HEK293 (cell line): ENCODE results near the gene KCNIP4.

Source experiments
- CTCF ChIA-PET: fragments of 350-600 bp; formaldehyde crosslinking; extraction: SDS; loops from one replicate; lab custom pipeline; 2021; ENCODE audit warnings: antibody characterized with exemption; lab: Yijun Ruan, JAX
- POLR2A ChIA-PET: fragments of 300-600 bp; formaldehyde crosslinking; extraction: SDS; loops from one replicate; lab custom pipeline; 2020; ENCODE audit warnings: antibody characterized with exemption, inconsistent platforms; lab: Yijun Ruan, JAX
- H3K27ac ChIP-seq: fragments of 200-500 bp; sonication (Bioruptor generic); 2 replicates; pipeline ENCODE4 v1.5.1; 2014; ENCODE audit warnings: low read depth, low read length, control low read depth, inconsistent platforms; ENCODE audit errors: extremely low read depth
- H3K36me3 ChIP-seq, 2 experiments: fragments of 200-500 bp in 1 of 2; sonication (Bioruptor generic) in 1 of 2; 1 replicate in 1 of 2; 2 replicates in 1 of 2; pipeline ENCODE4 v1.5.1; 2014 to 2017; ENCODE audit warnings: inconsistent platforms in 2 of 2, low read length in 2 of 2; ENCODE audit not compliant: control insufficient read depth in 2 of 2, insufficient read depth in 1 of 2
- H3K4me1 ChIP-seq: fragments of 200-500 bp; sonication (Bioruptor generic); 2 replicates; pipeline ENCODE4 v1.5.1; 2014; ENCODE audit warnings: mild to moderate bottlenecking, low read length, inconsistent platforms; ENCODE audit not compliant: control insufficient read depth, insufficient read depth
- H3K4me3 ChIP-seq: 2 replicates; pipeline ENCODE4 v1.5.1; 2011; ENCODE audit warnings: low read depth, mild to moderate bottlenecking, control low read depth, low read length, moderate library complexity
- H3K9me3 ChIP-seq: fragments of 200-500 bp; sonication (Bioruptor generic); 2 replicates; pipeline ENCODE4 v1.5.1; 2014; ENCODE audit warnings: low read depth, low read length, inconsistent platforms; ENCODE audit not compliant: control insufficient read depth, insufficient read depth
- GFI1B ChIP-seq: fragments of 450-650 bp; formaldehyde crosslinking; IDR thresholded peaks from 2 replicates; pipeline ENCODE4 v1.5.1; 2016; ENCODE audit warnings: missing biosample characterization, missing genetic modification characterization
- GLI4 ChIP-seq: fragments of 450-650 bp; formaldehyde crosslinking; IDR thresholded peaks from 2 replicates; pipeline ENCODE4 v1.5.1; 2016; ENCODE audit warnings: missing biosample characterization, missing genetic modification characterization
- HOXD13 ChIP-seq: sonication (generic); formaldehyde crosslinking; IDR thresholded peaks from 2 replicates; pipeline ENCODE4 v1.8.0; 2022; ENCODE audit warnings: missing genetic modification reagents, borderline replicate concordance
- MEIS1 ChIP-seq: sonication (generic); formaldehyde crosslinking; IDR thresholded peaks from 2 replicates; pipeline ENCODE4 v1.8.1; 2022; ENCODE audit warnings: missing genetic modification reagents, mild to moderate bottlenecking, borderline replicate concordance
- SCRT1 ChIP-seq: fragments of 450-650 bp; formaldehyde crosslinking; IDR thresholded peaks from 2 replicates; pipeline ENCODE4 v1.5.1; 2016; ENCODE audit warnings: missing biosample characterization, missing genetic modification characterization, borderline replicate concordance
- SETDB1 ChIP-seq: IDR thresholded peaks from one replicate; pipeline ENCODE4 v1.6.1; 2017; ENCODE audit warnings: mild to moderate bottlenecking, low read length, moderate library complexity, mixed read lengths; ENCODE audit not compliant: insufficient read length
- SP2 ChIP-seq: fragments of 450-650 bp; formaldehyde crosslinking; IDR thresholded peaks from 2 replicates; pipeline ENCODE4 v1.5.1; 2016; ENCODE audit warnings: missing biosample characterization, missing genetic modification characterization
- ZBTB17 ChIP-seq: fragments of 450-650 bp; formaldehyde crosslinking; IDR thresholded peaks from 2 replicates; pipeline ENCODE4 v1.5.1; 2016; ENCODE audit warnings: missing biosample characterization, missing genetic modification characterization
- ZBTB48 ChIP-seq: fragments of 450-650 bp; formaldehyde crosslinking; IDR thresholded peaks from 2 replicates; pipeline ENCODE4 v1.5.1; 2016; ENCODE audit warnings: missing biosample characterization, missing genetic modification characterization
- ZBTB8A ChIP-seq: fragments of 450-650 bp; formaldehyde crosslinking; IDR thresholded peaks from 2 replicates; pipeline ENCODE4 v1.5.1; 2016; ENCODE audit warnings: missing biosample characterization, missing genetic modification characterization
- ZNF10 ChIP-seq: fragments of 450-650 bp; formaldehyde crosslinking; IDR thresholded peaks from 2 replicates; pipeline ENCODE4 v1.5.1; 2017; ENCODE audit warnings: missing biosample characterization, missing genetic modification characterization
- ZNF112 ChIP-seq: fragments of 450-650 bp; formaldehyde crosslinking; IDR thresholded peaks from 2 replicates; pipeline ENCODE4 v1.5.0; 2017; ENCODE audit warnings: missing biosample characterization, missing genetic modification characterization
- ZNF138 ChIP-seq: fragments of 450-650 bp; formaldehyde crosslinking; IDR thresholded peaks from 2 replicates; pipeline ENCODE4 v1.5.1; 2016; ENCODE audit warnings: missing biosample characterization, missing genetic modification characterization, borderline replicate concordance
- ZNF292 ChIP-seq: fragments of 450-650 bp; formaldehyde crosslinking; IDR thresholded peaks from 2 replicates; pipeline ENCODE4 v1.5.1; 2016; ENCODE audit warnings: low read depth, missing biosample characterization, missing genetic modification characterization, borderline replicate concordance
- ZNF324 ChIP-seq: fragments of 450-650 bp; formaldehyde crosslinking; IDR thresholded peaks from 2 replicates; pipeline ENCODE4 v1.5.1; 2016; ENCODE audit warnings: missing biosample characterization, missing genetic modification characterization
- ZNF37A ChIP-seq: fragments of 450-650 bp; IDR thresholded peaks from 2 replicates; pipeline ENCODE4 v1.5.1; 2018; ENCODE audit warnings: missing biosample characterization, missing genetic modification characterization
- ZNF433 ChIP-seq: fragments of 450-650 bp; formaldehyde crosslinking; IDR thresholded peaks from 2 replicates; pipeline ENCODE4 v1.5.1; 2016; ENCODE audit warnings: missing biosample characterization, missing genetic modification characterization, low read depth
- ZNF510 ChIP-seq: fragments of 450-650 bp; formaldehyde crosslinking; IDR thresholded peaks from 2 replicates; pipeline ENCODE4 v1.5.1; 2018; ENCODE audit warnings: mild to moderate bottlenecking, missing genetic modification characterization, missing biosample characterization; ENCODE audit not compliant: insufficient replicate concordance
- ZNF560 ChIP-seq: fragments of 450-650 bp; formaldehyde crosslinking; IDR thresholded peaks from 2 replicates; pipeline ENCODE4 v1.5.1; 2017; ENCODE audit warnings: missing biosample characterization, missing genetic modification characterization, borderline replicate concordance
- ZNF658 ChIP-seq: fragments of 450-650 bp; formaldehyde crosslinking; IDR thresholded peaks from 2 replicates; pipeline ENCODE4; 2016; ENCODE audit warnings: missing biosample characterization, missing genetic modification characterization
- ZNF707 ChIP-seq: fragments of 450-650 bp; formaldehyde crosslinking; IDR thresholded peaks from 2 replicates; pipeline ENCODE4 v1.5.1; 2016; ENCODE audit warnings: missing biosample characterization, missing genetic modification characterization
- ZNF768 ChIP-seq: fragments of 450-650 bp; formaldehyde crosslinking; IDR thresholded peaks from 2 replicates; pipeline ENCODE4 v1.5.1; 2018; ENCODE audit warnings: missing biosample characterization, mild to moderate bottlenecking, missing genetic modification characterization
- ZNF776 ChIP-seq: fragments of 450-650 bp; formaldehyde crosslinking; IDR thresholded peaks from 2 replicates; pipeline ENCODE4 v1.5.0; 2017; ENCODE audit warnings: missing biosample characterization, missing genetic modification characterization, borderline replicate concordance
- TF ChIP-seq, protein P1 (sequence below): fragments of 450-650 bp; formaldehyde crosslinking; IDR thresholded peaks from 2 replicates; pipeline ENCODE4 v1.5.1; 2016; ENCODE audit warnings: missing biosample characterization, missing genetic modification characterization
- TF ChIP-seq, protein P2 (sequence below): fragments of 450-650 bp; formaldehyde crosslinking; IDR thresholded peaks from 2 replicates; pipeline ENCODE4 v1.5.1; 2016; ENCODE audit warnings: missing biosample characterization, missing genetic modification characterization
- TF ChIP-seq, protein P3 (sequence below): fragments of 450-650 bp; formaldehyde crosslinking; IDR thresholded peaks from 2 replicates; pipeline ENCODE4 v1.5.1; 2016; ENCODE audit warnings: missing biosample characterization, missing genetic modification characterization
- TF ChIP-seq, protein P4 (sequence below): fragments of 450-650 bp; formaldehyde crosslinking; IDR thresholded peaks from 2 replicates; pipeline ENCODE4 v1.5.1; 2016; ENCODE audit warnings: missing biosample characterization, missing genetic modification characterization

Gene KCNIP4

DNA sequence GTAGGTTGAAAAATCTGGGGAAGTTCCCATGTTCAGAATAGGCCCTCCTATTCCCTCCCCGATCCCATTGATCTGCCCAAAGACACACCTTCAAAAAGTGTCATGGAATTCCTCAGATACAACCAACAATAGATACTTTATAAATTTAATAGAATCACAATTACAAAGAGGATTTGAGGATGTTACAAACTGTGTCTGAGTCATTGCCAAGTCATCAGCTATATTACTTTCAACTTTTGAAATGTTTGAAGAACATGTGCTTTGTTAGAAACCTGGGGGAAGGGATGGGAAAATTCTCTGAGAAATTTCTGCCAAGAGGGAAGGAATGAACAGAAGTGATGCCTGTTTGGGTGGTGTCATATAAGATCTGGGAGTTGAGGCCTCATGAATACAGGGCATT lies 46.7 kb downstream of the KCNIP4 start:
- Histone ChIP-seq H3K36me3 (no peaks in the 10 kb centered on the region), H3K4me1 (no peaks in the 10 kb centered on the region), H3K9me3 (no peaks in the 10 kb centered on the region), H3K27ac (no peak overlapping the region), H3K4me3 (no peak overlapping the region)
- CTCF ChIA-PET: no interaction called here
- POLR2A ChIA-PET: no interaction called here
- TF ChIP-seq ZNF658: no peak
- no peak for TF ChIP-seq ZNF138 (tag by site-specific recombination)
- no peak for TF ChIP-seq ZNF433 (tag by site-specific recombination)
- no peak for TF ChIP-seq ZNF37A (tag by site-specific recombination)
- no peak for TF ChIP-seq ZNF560
- TF ChIP-seq SCRT1: no peak
- TF ChIP-seq ZNF292 (tag by site-specific recombination): no peak
- TF ChIP-seq ZNF768: no peak
- TF ChIP-seq GFI1B (tag by site-specific recombination): no peak

DNA sequence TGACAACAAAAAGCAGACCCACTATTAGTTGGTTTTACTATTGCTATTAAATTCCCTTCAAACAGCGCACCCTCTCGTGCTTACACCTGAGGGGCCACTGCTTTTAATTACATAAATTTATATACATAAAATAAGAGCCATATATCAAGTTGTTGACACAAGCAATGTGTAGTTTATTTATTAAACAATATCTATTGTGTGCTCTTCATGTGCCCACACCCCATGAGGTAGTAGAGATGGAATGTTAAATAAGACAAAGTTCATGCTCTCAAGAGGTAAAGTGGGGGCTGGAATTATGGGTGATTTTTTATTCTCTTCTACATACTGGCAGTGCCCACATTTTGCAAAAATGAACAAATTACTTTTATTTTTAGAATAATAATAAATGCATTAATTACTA lies 47.3 kb downstream of the KCNIP4 start:
- POLR2A ChIA-PET: no interaction called here
- H3K4me3 ChIP-seq: no peak overlapping the region
- no peaks in the 10 kb centered on the region for H3K9me3 ChIP-seq
- no peaks in the 10 kb centered on the region for H3K4me1 ChIP-seq
- no peak for TF ChIP-seq ZNF776 (tag by site-specific recombination)
- no peak for TF ChIP-seq ZNF433 (tag by site-specific recombination)
- TF ChIP-seq, protein P1, sequence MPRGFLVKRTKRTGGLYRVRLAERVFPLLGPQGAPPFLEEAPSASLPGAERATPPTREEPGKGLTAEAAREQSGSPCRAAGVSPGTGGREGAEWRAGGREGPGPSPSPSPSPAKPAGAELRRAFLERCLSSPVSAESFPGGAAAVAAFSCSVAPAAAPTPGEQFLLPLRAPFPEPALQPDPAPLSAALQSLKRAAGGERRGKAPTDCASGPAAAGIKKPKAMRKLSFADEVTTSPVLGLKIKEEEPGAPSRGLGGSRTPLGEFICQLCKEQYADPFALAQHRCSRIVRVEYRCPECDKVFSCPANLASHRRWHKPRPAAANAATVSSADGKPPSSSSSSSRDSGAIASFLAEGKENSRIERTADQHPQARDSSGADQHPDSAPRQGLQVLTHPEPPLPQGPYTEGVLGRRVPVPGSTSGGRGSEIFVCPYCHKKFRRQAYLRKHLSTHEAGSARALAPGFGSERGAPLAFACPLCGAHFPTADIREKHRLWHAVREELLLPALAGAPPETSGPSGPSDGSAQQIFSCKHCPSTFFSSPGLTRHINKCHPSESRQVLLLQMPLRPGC (tag by site-specific recombination): no peak
- TF ChIP-seq, all 188 proteins: peak for 0
- Histone ChIP-seq H3K27ac (no peak overlapping the region), H3K36me3 (no peaks in the 10 kb centered on the region)
- CTCF ChIA-PET: interaction anchor here (0.6 to 0.7 kb wide), 2 partner anchors 48 to 760 kb away, joined by 3 to 4 read pairs; no protein-coding TSS in a partner anchor

DNA sequence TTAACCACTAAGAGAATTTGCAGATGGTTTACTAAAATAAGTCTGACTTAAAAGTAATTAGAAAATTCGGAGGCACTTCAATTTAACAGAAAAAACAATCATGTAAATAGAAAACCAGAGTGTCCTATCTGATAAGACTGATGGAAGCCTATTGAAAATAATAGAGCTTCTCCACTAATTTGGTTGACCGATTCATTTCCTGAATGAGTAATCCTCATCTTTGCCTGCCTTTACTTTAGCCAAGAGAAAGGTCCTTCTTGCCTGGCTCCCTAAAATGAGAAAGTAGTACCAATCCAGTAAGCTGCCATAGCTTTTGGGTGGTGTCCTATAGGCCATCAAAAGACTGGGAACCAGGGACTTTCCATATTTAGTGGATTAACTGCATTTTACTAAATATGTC lies 48.4 kb downstream of the KCNIP4 start:
- POLR2A ChIA-PET: no interaction called here
- Histone ChIP-seq H3K27ac (no peak overlapping the region), H3K4me3 (no peak overlapping the region)

More for the DNA sequence above, 48.4 kb downstream of the KCNIP4 start:
- TF ChIP-seq ZBTB48 (tag by site-specific recombination) (no peak), ZNF112 (tag by site-specific recombination) (no peak), ZNF707 (tag by site-specific recombination) (no peak), ZBTB8A (tag by site-specific recombination) (no peak), ZNF510 (tag by site-specific recombination) (no peak), HOXD13 (no peak), SP2 (tag by site-specific recombination) (no peak), SETDB1 (no peak), ZNF324 (tag by site-specific recombination) (no peak), ZBTB17 (no peak), MEIS1 (CRISPR knock-in tag) (no peak), GLI4 (tag by site-specific recombination) (no peak), ZNF10 (tag by site-specific recombination) (no peak)
- TF ChIP-seq, protein P2, sequence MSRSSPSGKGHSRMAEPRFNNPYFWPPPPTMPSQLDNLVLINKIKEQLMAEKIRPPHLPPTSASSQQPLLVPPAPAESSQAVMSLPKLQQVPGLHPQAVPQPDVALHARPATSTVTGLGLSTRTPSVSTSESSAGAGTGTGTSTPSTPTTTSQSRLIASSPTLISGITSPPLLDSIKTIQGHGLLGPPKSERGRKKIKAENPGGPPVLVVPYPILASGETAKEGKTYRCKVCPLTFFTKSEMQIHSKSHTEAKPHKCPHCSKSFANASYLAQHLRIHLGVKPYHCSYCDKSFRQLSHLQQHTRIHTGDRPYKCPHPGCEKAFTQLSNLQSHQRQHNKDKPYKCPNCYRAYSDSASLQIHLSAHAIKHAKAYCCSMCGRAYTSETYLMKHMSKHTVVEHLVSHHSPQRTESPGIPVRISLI (tag by site-specific recombination): no peak
- TF ChIP-seq, protein P3, sequence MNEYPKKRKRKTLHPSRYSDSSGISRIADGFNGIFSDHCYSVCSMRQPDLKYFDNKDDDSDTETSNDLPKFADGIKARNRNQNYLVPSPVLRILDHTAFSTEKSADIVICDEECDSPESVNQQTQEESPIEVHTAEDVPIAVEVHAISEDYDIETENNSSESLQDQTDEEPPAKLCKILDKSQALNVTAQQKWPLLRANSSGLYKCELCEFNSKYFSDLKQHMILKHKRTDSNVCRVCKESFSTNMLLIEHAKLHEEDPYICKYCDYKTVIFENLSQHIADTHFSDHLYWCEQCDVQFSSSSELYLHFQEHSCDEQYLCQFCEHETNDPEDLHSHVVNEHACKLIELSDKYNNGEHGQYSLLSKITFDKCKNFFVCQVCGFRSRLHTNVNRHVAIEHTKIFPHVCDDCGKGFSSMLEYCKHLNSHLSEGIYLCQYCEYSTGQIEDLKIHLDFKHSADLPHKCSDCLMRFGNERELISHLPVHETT (tag by site-specific recombination): no peak
- TF ChIP-seq, protein P4, sequence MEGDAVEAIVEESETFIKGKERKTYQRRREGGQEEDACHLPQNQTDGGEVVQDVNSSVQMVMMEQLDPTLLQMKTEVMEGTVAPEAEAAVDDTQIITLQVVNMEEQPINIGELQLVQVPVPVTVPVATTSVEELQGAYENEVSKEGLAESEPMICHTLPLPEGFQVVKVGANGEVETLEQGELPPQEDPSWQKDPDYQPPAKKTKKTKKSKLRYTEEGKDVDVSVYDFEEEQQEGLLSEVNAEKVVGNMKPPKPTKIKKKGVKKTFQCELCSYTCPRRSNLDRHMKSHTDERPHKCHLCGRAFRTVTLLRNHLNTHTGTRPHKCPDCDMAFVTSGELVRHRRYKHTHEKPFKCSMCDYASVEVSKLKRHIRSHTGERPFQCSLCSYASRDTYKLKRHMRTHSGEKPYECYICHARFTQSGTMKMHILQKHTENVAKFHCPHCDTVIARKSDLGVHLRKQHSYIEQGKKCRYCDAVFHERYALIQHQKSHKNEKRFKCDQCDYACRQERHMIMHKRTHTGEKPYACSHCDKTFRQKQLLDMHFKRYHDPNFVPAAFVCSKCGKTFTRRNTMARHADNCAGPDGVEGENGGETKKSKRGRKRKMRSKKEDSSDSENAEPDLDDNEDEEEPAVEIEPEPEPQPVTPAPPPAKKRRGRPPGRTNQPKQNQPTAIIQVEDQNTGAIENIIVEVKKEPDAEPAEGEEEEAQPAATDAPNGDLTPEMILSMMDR (tag by site-specific recombination): no peak
- CTCF ChIA-PET: no interaction called here
- no peaks in the 10 kb centered on the region for H3K9me3 ChIP-seq
- H3K4me1 ChIP-seq: no peaks in the 10 kb centered on the region
- no peaks in the 10 kb centered on the region for H3K36me3 ChIP-seq
